Stimulated activated CD4-positive, alpha-beta T cell treated with anti-CD3 and anti-CD28 coated beads, TNF-alpha, amount 100 ng/mL, for 48 hours (primary cell): Measurements from ENCODE around the gene CCR3.
A peak's percentile ranks its signal among the peaks of the same experiment; 100 is the strongest.
"Not testable (repeated sequence)": the region's sequence is repeated elsewhere in the genome, so short reads cannot be mapped to it uniquely, and the experiment has no call there.

ENCODE experiments used
- DNase-seq, 3 donors: peaks; one replicate each; pipeline ENCODE4 v3.0.0-alpha.2; 2020; ENCODE audit warnings: low read depth in 3 of 3

Gene CCR3

DNA sequence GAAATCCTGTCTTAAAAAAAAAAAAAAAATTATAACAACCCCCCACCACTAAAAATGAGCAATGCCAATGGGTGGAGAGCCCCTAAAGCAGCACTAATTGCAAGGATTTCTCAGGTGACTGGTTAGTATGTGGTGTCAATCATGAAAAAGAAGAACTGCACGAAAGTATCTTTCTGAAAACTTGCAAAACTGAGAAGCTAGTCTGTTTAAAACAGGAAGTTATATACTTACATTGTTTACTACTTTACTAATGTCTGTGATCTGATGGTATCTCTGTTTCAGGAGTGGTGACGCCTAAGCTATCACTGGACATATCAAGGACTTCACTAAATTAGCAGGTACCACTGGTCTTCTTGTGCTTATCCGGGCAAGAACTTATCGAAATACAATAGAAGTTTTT, at the start of gene CCR3:
CCR3 (plus strand) TSS at position 341 of the 400 bp plus-strand sequence. CDS start 22,699 bp downstream, outside the sequence.
- DNase-seq: no peak

GRCh38 chr3:46192939-46193338, 49.3 kb upstream of the CCR3 start:
- DNase-seq: no peak

GRCh38 chr3:46193436-46193835, 48.8 kb upstream of the CCR3 start:
- no peak for DNase-seq

GRCh38 chr3:46194868-46195553, 47.2 kb upstream of the CCR3 start:
- DNase-seq: no peak

- DNase-seq: no peak
Measured at GRCh38 chr3:46196261-46196957, 45.9 kb upstream of the CCR3 start.

GRCh38 chr3:46200211-46200610, 42.0 kb upstream of the CCR3 start:
- DNase-seq: no peak

DNA sequence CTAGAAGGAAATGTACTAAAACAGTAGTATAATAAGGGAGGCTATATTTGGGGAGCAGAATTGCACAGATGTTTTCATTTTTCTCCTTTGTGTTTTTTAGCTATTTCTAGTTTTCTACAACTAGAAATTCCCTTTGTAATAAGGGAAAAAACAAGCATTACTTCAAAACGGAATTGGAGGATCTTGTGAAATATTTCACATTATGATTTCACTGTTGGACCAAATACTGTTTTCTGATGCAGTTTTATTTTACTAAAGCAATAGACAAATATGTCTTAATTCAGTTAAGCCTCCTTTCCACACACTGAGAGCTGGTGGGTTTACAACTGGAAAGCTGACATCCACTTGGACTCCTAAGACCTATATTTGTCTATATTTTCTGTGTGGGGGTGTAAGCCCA, 41.5 kb upstream of the CCR3 start:
- DNase-seq: no peak

DNA sequence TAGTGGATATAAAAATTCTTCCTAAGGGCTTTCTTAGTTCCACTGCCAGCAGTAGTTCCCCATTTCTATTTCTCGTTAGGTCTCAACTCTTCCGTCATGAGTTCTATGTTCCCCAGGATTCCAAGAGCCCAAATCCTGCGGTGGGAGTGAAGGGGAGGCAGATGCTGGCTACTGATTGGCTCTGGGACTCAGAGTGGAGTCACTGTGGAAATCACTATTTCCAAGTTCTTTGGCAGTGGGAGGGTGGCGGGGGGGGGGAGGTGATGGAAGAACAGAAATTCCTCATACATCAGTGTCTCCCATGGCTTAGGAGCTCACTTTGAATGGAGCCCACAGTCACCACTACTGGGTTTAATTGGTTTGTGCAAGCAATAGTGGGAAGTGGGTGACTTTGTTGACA, 39.7 kb upstream of the CCR3 start:
- no peak for DNase-seq

DNA sequence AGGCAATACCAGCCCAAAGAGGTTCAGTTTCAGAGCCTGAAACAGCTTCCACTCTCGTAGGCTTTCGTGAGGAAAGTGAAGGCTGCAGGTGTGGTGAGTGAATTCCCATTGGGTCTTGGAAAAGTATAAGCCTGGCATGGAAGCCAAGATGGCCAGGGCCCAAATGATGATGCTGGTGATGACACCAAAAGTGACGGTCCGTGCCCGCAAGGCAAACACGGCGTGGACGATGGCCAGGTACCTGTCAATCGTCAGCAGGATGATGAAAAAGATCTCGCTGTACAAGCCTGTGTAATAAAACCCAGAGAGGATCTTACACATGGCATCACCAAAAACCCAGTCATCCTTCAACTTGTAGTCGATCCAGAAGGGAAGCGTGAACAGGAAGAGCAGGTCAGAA, 38.6 kb upstream of the CCR3 start:
- DNase-seq: no peak

- no peak for DNase-seq
Measured at GRCh38 chr3:46205286-46205960, 36.8 kb upstream of the CCR3 start.

- DNase-seq: no peak
Measured at GRCh38 chr3:46206282-46207015, 35.8 kb upstream of the CCR3 start.

DNA sequence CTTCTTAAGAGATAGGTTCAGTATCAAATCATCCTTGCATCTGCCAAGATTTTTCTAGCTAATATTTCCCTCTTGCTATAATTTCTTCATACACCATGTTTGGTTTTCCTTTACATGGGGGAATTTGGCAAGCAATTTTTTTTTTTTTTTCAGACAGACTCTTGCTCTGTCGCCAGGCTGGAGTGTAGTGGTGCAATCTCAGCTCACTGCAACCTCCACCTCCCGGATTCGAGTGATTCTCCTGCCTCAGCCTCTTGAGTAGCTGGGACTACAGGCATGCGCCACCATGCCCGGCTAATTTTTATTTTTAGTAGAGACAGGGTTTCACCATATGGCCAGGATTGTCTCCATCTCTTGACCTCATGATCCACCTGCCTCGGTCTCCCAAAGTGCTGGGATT, 34.7 kb upstream of the CCR3 start:
- DNase-seq: not testable (repeated sequence)

GRCh38 chr3:46208167-46208704, 34.0 kb upstream of the CCR3 start, which contains the start of gene CCR1:
Gene CCR1 (minus strand): TSS chr3:46208313. CDS start chr3:46204313, 4,000 bp downstream.
- peak; percentile 14 to 37 (median 32) for DNase-seq

- DNase-seq: no peak
Measured at GRCh38 chr3:46209053-46209452, 33.2 kb upstream of the CCR3 start.

DNA sequence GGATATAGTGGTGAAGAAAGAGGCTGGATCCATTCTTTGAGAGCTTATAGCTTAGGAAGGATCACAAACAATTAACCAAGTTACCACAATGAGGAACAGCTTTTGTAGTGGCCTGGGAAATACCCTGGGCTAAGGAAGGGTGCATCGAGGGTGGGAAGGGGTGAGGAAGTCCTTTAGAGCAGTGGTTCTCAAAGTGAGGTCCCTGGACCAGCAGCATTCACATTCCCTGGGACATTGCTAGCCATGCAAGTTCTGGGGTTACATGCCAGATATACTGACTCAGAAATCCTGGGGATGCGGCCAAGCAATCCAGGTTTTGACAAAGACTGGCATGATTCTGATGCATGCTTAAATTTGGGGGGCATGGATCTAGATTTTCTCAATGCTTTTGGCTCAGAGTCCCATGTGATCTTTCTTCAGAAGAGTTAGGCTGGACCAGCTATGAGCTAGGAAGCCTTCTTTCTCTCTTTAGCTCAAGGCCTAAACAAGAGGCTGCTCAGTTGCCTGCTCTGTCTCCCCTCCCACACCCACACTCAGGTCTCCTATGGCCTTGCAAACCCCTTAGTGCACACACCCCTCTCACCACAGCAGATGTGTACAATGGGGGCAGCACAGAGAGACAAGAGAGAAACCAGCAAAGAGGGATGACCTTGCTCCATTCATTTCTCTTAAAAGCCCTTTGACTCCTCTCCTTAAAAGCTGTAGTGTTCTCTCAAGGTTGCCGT, 32.4 kb upstream of the CCR3 start:
- DNase-seq: no peak

GRCh38 chr3:46212101-46212500, 30.2 kb upstream of the CCR3 start:
- DNase-seq: no peak

- DNase-seq: no peak
Measured at GRCh38 chr3:46213201-46213600, 29.1 kb upstream of the CCR3 start.

GRCh38 chr3:46214751-46215352, 27.4 kb upstream of the CCR3 start:
- DNase-seq: peak in 1 of 3 donors; percentile 6

GRCh38 chr3:46215810-46216414, 26.3 kb upstream of the CCR3 start:
- DNase-seq: no peak

GRCh38 chr3:46218196-46218709, 24.0 kb upstream of the CCR3 start:
- DNase-seq: no peak
